ENCODE results near the gene TRAPPC6A.

The TRAPPC6A gene

GRCh38 chr19:45177817-45178261 lies at the start of gene TRAPPC6A:
Gene TRAPPC6A, minus strand, starts transcription at chr19:45178237. Its CDS starts 19 bp downstream, at chr19:45178218.
- DNase-seq (ENCODE audit: low read depth), result no peak

- no peak for DNase-seq (ENCODE audit: low read depth)
Measured at GRCh38 chr19:45224645-45225044, 46.6 kb upstream of the TRAPPC6A start.

- DNase-seq (ENCODE audit: low read depth), result no peak
Measured at GRCh38 chr19:45223879-45224278, 45.8 kb upstream of the TRAPPC6A start.

GRCh38 chr19:45222724-45223123 lies 44.7 kb upstream of the TRAPPC6A start:
- no peak for DNase-seq (ENCODE audit: low read depth)

- DNase-seq (ENCODE audit: low read depth), result no peak
Measured at GRCh38 chr19:45218911-45219743, 41.1 kb upstream of the TRAPPC6A start.

- no peak for DNase-seq (ENCODE audit: low read depth)
Measured at GRCh38 chr19:45218426-45218825, 40.4 kb upstream of the TRAPPC6A start.

GRCh38 chr19:45217957-45218334 lies 39.9 kb upstream of the TRAPPC6A start:
- DNase-seq (ENCODE audit: low read depth), result no peak

- no peak for DNase-seq (ENCODE audit: low read depth)
Measured at GRCh38 chr19:45217193-45217956, 39.3 kb upstream of the TRAPPC6A start.

- DNase-seq (ENCODE audit: low read depth), result no peak
Measured at GRCh38 chr19:45216667-45217066, 38.6 kb upstream of the TRAPPC6A start.

- DNase-seq (ENCODE audit: low read depth), result no peak
Measured at GRCh38 chr19:45215391-45216191, 37.6 kb upstream of the TRAPPC6A start.

GRCh38 chr19:45213031-45213430 lies 35.0 kb upstream of the TRAPPC6A start:
- no peak for DNase-seq (ENCODE audit: low read depth)

- no peak for DNase-seq (ENCODE audit: low read depth)
Measured at GRCh38 chr19:45211751-45212381, 33.8 kb upstream of the TRAPPC6A start.

GRCh38 chr19:45206328-45206727 lies 28.3 kb upstream of the TRAPPC6A start:
- DNase-seq (ENCODE audit: low read depth), result no peak

GRCh38 chr19:45205810-45206209 lies 27.8 kb upstream of the TRAPPC6A start:
- DNase-seq (ENCODE audit: low read depth), result no peak

GRCh38 chr19:45202637-45203036 lies 24.6 kb upstream of the TRAPPC6A start:
- no peak for DNase-seq (ENCODE audit: low read depth)

GRCh38 chr19:45200568-45200967 lies 22.5 kb upstream of the TRAPPC6A start:
- DNase-seq (ENCODE audit: low read depth), result no peak

GRCh38 chr19:45195764-45196163 lies 17.7 kb upstream of the TRAPPC6A start:
- no peak for DNase-seq (ENCODE audit: low read depth)

GRCh38 chr19:45191375-45191774 lies 13.3 kb upstream of the TRAPPC6A start:
- no peak for DNase-seq (ENCODE audit: low read depth)

- no peak for DNase-seq (ENCODE audit: low read depth)
Measured at GRCh38 chr19:45189971-45190370, 11.9 kb upstream of the TRAPPC6A start.

- no peak for DNase-seq (ENCODE audit: low read depth)
Measured at GRCh38 chr19:45187421-45188100, 9.5 kb upstream of the TRAPPC6A start.

All from stimulated activated CD8-positive, alpha-beta memory T cell treated with anti-CD3 and anti-CD28 coated beads, Interleukin-12 subunit alpha, Interleukin-12 subunit beta, amount 100 ng/mL, for 1 hour (primary cell).